Panc1 (cell line): ENCODE results near the gene METTL1.

Source experiments
- CTCF ChIP-seq: fragments of 450-650 bp; IDR thresholded peaks from 2 replicates; pipeline ENCODE4 v1.5.1; 2017; ENCODE audit warnings: mild to moderate bottlenecking
- POLR2AphosphoS5 ChIP-seq: IDR thresholded peaks from 2 replicates; pipeline ENCODE4 v1.6.1; 2012; ENCODE audit warnings: mild to moderate bottlenecking, low read depth, low read length, moderate library complexity
- REST ChIP-seq, 2 experiments: IDR thresholded peaks; 2 replicates each; pipeline ENCODE4 v1.6.1; 2011 to 2012; ENCODE audit warnings: low read depth in 2 of 2, control low read depth in 1 of 2, low read length in 1 of 2, mild to moderate bottlenecking in 1 of 2, moderate library complexity in 1 of 2; ENCODE audit not compliant: insufficient read depth in 1 of 2
- SIN3A ChIP-seq: IDR thresholded peaks from 2 replicates; pipeline ENCODE4 v1.6.1; 2012; ENCODE audit warnings: low read depth, mild to moderate bottlenecking, low read length, moderate library complexity, borderline replicate concordance; ENCODE audit not compliant: insufficient read depth
- TCF7L2 ChIP-seq: IDR thresholded peaks from 2 replicates; pipeline ENCODE4 v1.6.1; 2011; ENCODE audit warnings: mild to moderate bottlenecking, low read depth, low read length, inconsistent platforms

- TF ChIP-seq CTCF = no peak
- no peak for TF ChIP-seq TCF7L2
- no peak for TF ChIP-seq REST (IDR thresholded peaks at IDR 0.05; ENCODE audit: insufficient read depth in 1 of 2, low read depth in 2 of 2, low read length in 1 of 2)
- peak; percentile 52 for TF ChIP-seq POLR2AphosphoS5
- TF ChIP-seq SIN3A = no peak
These were observed 45.5 kb upstream of the METTL1 start for GRCh38 chr12:57817261-57817989.
